Measurements from ENCODE around the gene HCN4.

GRCh38 chr15:73323956-73324355, 44.8 kb downstream of the HCN4 start:
- no peak for TF ChIP-seq CTCF (IDR thresholded peaks at IDR 0.05; ENCODE audit: low read depth, low read length)
- no peak for TF ChIP-seq EZH2phosphoT487 (IDR thresholded peaks at IDR 0.05; ENCODE audit: low read depth)

Data from OCI-LY3 (cell line).